GM19467 (cell line): ENCODE results near the gene RGR.

Experiments
- ATAC-seq: cut with Tn5 transposase; IDR thresholded peaks from one replicate; pipeline ENCODE4 v1.9.1; 2021; ENCODE audit warnings: mild to moderate bottlenecking, moderate library complexity; ENCODE audit not compliant: unreplicated experiment

Gene RGR

GRCh38 chr10:84244651-84245270, at the start of gene RGR:
Gene RGR (plus strand): TSS chr10:84245053. CDS start chr10:84245091, 38 bp downstream.
- ATAC-seq = no peak

GRCh38 chr10:84196083-84196482, 48.8 kb upstream of the RGR start:
- no peak for ATAC-seq

GRCh38 chr10:84196941-84197340, 47.9 kb upstream of the RGR start:
- no peak for ATAC-seq

GRCh38 chr10:84197643-84198042, 47.2 kb upstream of the RGR start:
- no peak for ATAC-seq

GRCh38 chr10:84198206-84198915, 46.5 kb upstream of the RGR start:
- ATAC-seq = no peak

GRCh38 chr10:84200537-84201243, 44.2 kb upstream of the RGR start:
- ATAC-seq = no peak

GRCh38 chr10:84201244-84201606, 43.6 kb upstream of the RGR start:
- no peak for ATAC-seq

GRCh38 chr10:84201682-84202081, 43.2 kb upstream of the RGR start:
- ATAC-seq = no peak

- ATAC-seq = no peak
Observed at GRCh38 chr10:84202349-84202748, 42.5 kb upstream of the RGR start.

GRCh38 chr10:84204122-84204521, 40.7 kb upstream of the RGR start:
- peak; percentile 65 for ATAC-seq

- no peak for ATAC-seq
Observed at GRCh38 chr10:84204610-84205009, 40.2 kb upstream of the RGR start.

- ATAC-seq = peak; percentile 85
Observed at GRCh38 chr10:84205049-84205852, 39.6 kb upstream of the RGR start.

- ATAC-seq = no peak
Observed at GRCh38 chr10:84205853-84206525, 38.9 kb upstream of the RGR start.

GRCh38 chr10:84208023-84208422, 36.8 kb upstream of the RGR start:
- no peak for ATAC-seq

- no peak for ATAC-seq
Observed at GRCh38 chr10:84211566-84211965, 33.3 kb upstream of the RGR start.

- ATAC-seq = no peak
Observed at GRCh38 chr10:84212014-84212413, 32.8 kb upstream of the RGR start.

GRCh38 chr10:84213076-84213475, 31.8 kb upstream of the RGR start:
- no peak for ATAC-seq

- no peak for ATAC-seq
Observed at GRCh38 chr10:84214046-84214572, 30.7 kb upstream of the RGR start.

- peak; percentile 84 for ATAC-seq
Observed at GRCh38 chr10:84214612-84215235, 30.1 kb upstream of the RGR start.

GRCh38 chr10:84216834-84217233, 28.0 kb upstream of the RGR start:
- ATAC-seq = no peak
